Measurements from ENCODE around the gene GSTM4.
A peak's percentile ranks its signal among the peaks of the same experiment; 100 is the strongest.

The GSTM4 gene

DNA sequence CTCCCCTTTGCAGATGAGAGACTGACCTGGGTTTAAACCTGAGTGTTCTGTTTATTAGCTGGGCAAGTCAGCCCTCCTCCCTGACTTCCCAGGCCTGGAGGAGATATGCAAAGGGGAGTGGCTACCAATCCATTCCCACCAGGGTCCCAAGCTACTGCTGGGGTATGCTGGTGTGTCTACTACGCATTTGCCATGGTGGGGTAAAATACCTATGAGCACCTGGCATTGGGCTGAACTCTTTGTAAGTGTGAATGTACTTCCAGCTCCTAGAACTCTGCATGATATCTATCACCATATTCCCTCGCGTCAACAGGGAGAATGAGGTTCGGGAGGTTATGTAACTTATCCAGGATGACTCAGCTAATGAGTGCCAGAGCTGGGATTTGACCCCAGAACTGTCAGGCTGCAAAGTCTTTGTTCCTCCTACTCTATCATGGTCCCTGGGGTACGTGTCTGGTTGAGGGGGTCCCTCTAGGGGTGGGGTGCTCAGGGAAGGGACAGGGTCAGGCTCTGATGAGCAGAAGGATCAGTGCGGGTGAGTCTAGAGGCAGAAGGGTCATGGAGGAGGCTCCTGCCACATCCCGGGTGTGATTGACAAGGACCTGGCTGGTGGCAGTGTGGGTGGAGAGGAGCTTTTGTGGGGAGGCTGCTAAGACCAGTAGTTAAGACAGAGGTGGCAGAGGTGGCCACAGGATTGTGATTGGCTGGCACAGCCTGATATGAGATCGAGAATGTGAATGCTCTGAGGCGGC is 19.5 kb upstream of the GSTM4 start:
- Histone ChIP-seq H3K27me3 (no peaks in the 10 kb centered on the region), H3K4me1 (peaks cover 63% of the 10 kb centered on the region), H3K36me3 (peaks cover 9% of the 10 kb centered on the region), H3K9me3 (no peaks in the 10 kb centered on the region), H3K4me3 (ENCODE audit: low read depth, low read length) (no peak overlapping the region; the same call in 1 of the 2 replicates)
- no peak for TF ChIP-seq CTCF (IDR thresholded peaks at IDR 0.05; ENCODE audit: low read depth, low read length)
- peak; percentile 58 for DNase-seq

- H3K27me3 ChIP-seq, result no peaks in the 10 kb centered on the region
- H3K9me3 ChIP-seq, result no peaks in the 10 kb centered on the region
- H3K4me3 ChIP-seq (ENCODE audit: low read depth, low read length), result no peak overlapping the region
- TF ChIP-seq CTCF (IDR thresholded peaks at IDR 0.05; ENCODE audit: low read depth, low read length), result no peak
- peaks cover 52% of the 10 kb centered on the region for H3K4me1 ChIP-seq
- DNase-seq, result no peak
- H3K36me3 ChIP-seq, result no peaks in the 10 kb centered on the region
These were observed 18.5 kb upstream of the GSTM4 start for GRCh38 chr1:109637446-109637845.

- Histone ChIP-seq H3K36me3 (no peaks in the 10 kb centered on the region), H3K4me1 (peaks cover 41% of the 10 kb centered on the region), H3K9me3 (no peaks in the 10 kb centered on the region), H3K27me3 (no peaks in the 10 kb centered on the region), H3K4me3 (ENCODE audit: low read depth, low read length) (no peak overlapping the region)
- DNase-seq, result no peak
- no peak for TF ChIP-seq CTCF (IDR thresholded peaks at IDR 0.05; ENCODE audit: low read depth, low read length)
These were observed 16.6 kb upstream of the GSTM4 start for GRCh38 chr1:109639063-109639840.

DNA sequence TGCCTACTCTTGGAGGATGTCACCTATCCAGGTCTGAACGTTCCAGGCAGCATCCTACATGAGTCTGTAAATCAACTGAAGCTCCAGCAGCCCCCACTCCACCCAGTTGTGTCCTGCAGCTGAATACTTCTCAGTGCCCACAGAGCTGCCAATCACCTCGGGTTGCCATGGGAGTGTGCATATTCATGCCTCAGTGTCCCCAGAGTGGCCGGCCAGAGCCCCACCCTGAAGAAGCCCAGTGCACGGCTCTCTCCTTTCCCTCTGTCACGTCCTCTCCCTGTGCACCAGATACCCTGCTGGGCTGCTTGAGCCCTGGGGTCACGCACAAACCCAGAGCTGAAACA is 16.1 kb upstream of the GSTM4 start:
- H3K9me3 ChIP-seq, result no peaks in the 10 kb centered on the region
- TF ChIP-seq CTCF (IDR thresholded peaks at IDR 0.05; ENCODE audit: low read depth, low read length), result no peak

DNA sequence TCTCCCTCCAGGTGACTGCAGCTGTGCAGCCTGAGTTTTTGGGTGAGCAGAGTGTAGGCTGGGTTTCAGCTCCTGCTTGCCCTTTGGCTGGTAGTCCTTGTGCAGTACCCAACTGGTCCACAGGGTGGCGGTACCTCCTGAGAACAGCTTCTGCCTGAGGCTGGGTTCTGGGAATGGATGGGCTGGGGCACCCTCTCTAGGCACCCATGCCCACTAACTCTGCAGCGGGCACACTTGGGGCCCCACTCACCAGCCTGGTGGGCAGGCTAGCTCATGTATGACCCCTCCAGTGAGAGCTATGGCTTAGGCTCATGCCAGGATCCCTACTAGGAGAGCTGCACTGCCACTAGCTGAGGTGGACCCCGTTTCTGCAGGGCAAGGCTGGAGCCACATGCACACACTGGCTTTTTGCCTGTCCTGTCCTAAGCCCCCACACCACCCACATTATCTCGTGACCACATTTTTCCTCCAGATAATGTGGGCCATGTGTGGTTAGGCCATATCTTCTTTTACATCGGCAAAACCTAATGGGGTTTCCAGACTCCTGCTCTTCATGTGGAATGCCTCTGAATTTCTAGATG is 15.5 kb upstream of the GSTM4 start:
- H3K9me3 ChIP-seq, result no peaks in the 10 kb centered on the region
- H3K36me3 ChIP-seq, result no peaks in the 10 kb centered on the region
- DNase-seq, result peak; percentile 90
- peak; percentile 94 for TF ChIP-seq CTCF (IDR thresholded peaks at IDR 0.05; ENCODE audit: low read depth, low read length)
- no peaks in the 10 kb centered on the region for H3K27me3 ChIP-seq
- peaks cover 37% of the 10 kb centered on the region for H3K4me1 ChIP-seq
- 0 out of 2 replicates have a peak overlapping the region, but pooled peaks have one; percentile 3 for H3K4me3 ChIP-seq (ENCODE audit: low read depth, low read length)

More for the DNA sequence above, 16.1 kb upstream of the GSTM4 start:
- DNase-seq, result no peak
- Histone ChIP-seq H3K36me3 (no peaks in the 10 kb centered on the region), H3K4me1 (peaks cover 41% of the 10 kb centered on the region), H3K4me3 (ENCODE audit: low read depth, low read length) (no peak overlapping the region), H3K27me3 (no peaks in the 10 kb centered on the region)
